ENCODE measurements around the gene PUDP. TPM values are rescaled to one million over a fixed set of nuclear protein-coding genes. Genes with fewer than 3 reads are reported as not detected.
"Not testable (repeated sequence)": the region's sequence is repeated elsewhere in the genome, so short reads cannot be mapped to it uniquely, and the experiment has no call there.

The PUDP gene
- total RNA-seq, 3 donors from 2014 or later = 27.1 to 36.6 (median 28.1) TPM

DNA sequence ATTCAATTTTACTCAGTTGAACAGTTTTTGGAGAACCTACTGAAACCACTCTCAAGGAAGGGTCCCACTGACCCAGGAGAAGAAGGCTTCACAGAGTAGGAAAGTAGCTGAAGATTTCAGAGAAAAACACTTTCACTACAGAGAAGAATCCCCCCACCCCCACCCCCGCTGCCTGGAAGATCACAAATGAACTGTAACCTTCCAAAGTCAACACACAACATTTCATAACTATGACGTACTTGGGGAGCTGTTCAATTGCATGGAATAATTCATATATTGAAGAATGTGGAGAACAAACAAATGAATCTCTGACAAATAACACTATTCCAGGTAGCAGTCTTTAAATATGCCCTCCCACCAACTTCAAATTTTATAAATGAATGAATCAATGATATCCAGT, 86.5 kb downstream of the PUDP start:
- no peak overlapping the region for H3K4me3 Mint-ChIP-seq
- no peak for ATAC-seq

DNA sequence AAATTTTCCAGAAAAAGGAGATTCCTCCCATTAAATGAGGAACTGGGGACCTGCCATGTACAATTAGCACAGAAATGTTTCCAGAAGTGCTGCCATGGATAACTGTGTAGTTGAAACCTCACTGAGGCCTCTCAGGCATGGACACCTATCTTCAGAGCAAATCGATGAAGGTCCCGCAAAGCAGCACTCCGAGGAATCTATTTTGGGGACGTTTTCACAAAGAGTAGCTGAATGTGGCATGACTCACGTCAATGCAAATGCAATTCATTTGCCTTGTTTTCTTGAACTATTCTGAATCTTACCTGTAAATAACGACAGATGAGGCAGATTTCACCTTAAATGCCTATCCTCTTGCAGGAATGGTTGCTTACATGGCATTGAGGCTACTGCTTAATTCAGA, 87.5 kb downstream of the PUDP start:
- ATAC-seq (no peak), DNase-seq (no peak)
- Mint-ChIP-seq H3K4me1 (ENCODE audit: low read depth) (peaks cover 30% of the 10 kb centered on the region), H3K27me3 (ENCODE audit: low read depth) (no peaks in the 10 kb centered on the region), H3K9me3 (no peaks in the 10 kb centered on the region), H3K4me3 (no peak overlapping the region), H3K36me3 (ENCODE audit: insufficient read depth) (peaks cover 11% of the 10 kb centered on the region)

More for the DNA sequence above, 86.5 kb downstream of the PUDP start:
- DNase-seq = no peak
- Mint-ChIP-seq H3K27me3 (ENCODE audit: low read depth) (no peaks in the 10 kb centered on the region), H3K36me3 (ENCODE audit: insufficient read depth) (peaks cover 10% of the 10 kb centered on the region), H3K9me3 (no peaks in the 10 kb centered on the region), H3K4me1 (ENCODE audit: low read depth) (peaks cover 23% of the 10 kb centered on the region)

DNA sequence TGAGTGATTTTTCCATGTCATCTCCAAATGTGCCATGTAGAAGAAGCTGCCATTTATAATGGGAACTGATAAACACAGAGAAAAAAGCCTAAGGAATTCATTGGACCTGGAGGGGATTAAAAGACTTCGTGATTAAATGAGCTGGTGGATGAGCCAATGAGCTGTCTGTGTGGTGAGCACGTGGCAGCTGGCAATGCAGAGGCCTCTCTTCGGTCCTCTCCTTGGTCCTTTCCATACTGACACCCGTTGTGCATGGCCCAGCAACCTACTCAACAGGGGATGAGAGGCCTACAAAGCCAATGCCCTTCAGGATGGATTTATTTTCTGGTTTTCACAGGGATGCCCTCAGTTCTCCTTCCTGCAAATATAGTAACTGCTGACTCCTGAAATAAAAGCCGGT, 88.1 kb downstream of the PUDP start:
- no peaks in the 10 kb centered on the region for H3K27me3 Mint-ChIP-seq (ENCODE audit: low read depth)
- peaks cover 30% of the 10 kb centered on the region for H3K4me1 Mint-ChIP-seq (ENCODE audit: low read depth)
- H3K9me3 Mint-ChIP-seq = no peaks in the 10 kb centered on the region
- DNase-seq (no peak), ATAC-seq (no peak)
- H3K36me3 Mint-ChIP-seq (ENCODE audit: insufficient read depth) = peaks cover 11% of the 10 kb centered on the region
- no peak overlapping the region for H3K4me3 Mint-ChIP-seq

DNA sequence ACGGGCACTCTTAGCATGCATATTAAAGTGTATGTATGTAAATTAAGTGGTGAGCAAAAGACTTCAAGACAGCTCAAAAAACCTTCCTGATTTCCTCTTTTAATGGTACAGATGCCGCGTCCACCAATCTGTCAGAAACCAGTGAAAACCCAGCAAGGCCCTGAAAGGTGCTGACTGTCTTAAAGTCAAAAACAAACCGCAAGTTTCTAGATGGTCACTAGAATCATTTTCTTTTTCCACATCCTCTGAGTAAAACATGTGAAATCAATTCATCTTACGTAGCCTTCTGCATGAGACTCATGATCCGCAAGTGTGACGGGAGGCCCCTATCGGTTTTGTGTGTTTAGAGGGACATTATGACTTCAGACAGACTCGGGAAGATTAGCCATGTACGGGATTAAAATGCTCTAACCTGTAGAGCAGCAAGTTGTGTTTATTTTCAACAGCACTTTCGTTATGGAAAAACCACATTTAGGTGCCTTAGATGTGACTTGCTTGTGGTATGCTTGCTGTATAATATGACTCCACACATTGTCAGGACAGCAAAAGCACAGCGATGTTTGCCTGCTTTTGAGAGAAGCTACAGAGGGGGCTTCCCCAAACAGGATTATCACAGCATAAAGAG, 88.6 kb downstream of the PUDP start:
- H3K4me3 Mint-ChIP-seq = no peak overlapping the region
- H3K9me3 Mint-ChIP-seq = no peaks in the 10 kb centered on the region
- DNase-seq = no peak
- no peaks in the 10 kb centered on the region for H3K27me3 Mint-ChIP-seq (ENCODE audit: low read depth)
- H3K36me3 Mint-ChIP-seq (ENCODE audit: insufficient read depth) = peaks cover 11% of the 10 kb centered on the region
- peaks cover 30% of the 10 kb centered on the region for H3K4me1 Mint-ChIP-seq (ENCODE audit: low read depth)
- ATAC-seq = peak; percentile 80 to 83

DNA sequence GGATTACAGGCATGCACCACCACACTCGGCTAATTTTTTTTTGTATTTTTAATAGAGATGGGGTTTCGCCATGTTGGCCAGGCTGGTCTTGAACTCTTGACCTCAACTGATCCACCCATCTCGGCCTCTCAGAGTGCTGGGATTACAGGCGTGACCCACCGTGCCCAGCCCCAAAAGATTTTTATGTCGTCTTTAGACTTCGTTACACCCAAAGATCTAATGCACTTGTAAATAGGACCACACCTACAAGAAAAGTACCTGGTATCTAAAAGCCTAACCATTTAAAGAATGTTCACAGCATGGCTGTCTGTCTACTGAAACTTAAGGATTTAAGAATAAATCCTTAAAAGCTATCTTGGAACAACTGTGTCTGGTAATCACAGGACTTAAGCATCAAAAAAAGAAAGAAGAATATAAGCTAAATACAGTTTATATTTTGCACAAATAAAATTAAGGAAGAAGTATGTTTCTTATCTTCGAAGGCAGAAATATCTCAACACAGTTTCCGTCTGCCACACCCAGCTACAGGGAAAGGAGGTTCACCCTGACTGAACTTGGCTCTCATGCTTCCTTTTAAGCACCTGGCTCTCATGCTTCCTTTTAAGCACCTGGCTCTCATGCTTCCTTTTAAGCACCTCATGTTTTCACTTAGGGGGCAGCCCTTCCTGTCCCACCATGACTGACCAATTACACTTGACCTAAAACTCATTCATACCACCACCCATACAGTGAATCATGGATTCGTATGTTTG, 92.4 kb downstream of the PUDP start:
- no peak overlapping the region for H3K4me3 Mint-ChIP-seq
- no peaks in the 10 kb centered on the region for H3K27me3 Mint-ChIP-seq (ENCODE audit: low read depth)
- peaks cover 17% of the 10 kb centered on the region for H3K36me3 Mint-ChIP-seq (ENCODE audit: insufficient read depth)
- ATAC-seq (no peak), DNase-seq (no peak)
- no peaks in the 10 kb centered on the region for H3K9me3 Mint-ChIP-seq
- H3K4me1 Mint-ChIP-seq (ENCODE audit: low read depth) = peaks cover 23% of the 10 kb centered on the region

DNA sequence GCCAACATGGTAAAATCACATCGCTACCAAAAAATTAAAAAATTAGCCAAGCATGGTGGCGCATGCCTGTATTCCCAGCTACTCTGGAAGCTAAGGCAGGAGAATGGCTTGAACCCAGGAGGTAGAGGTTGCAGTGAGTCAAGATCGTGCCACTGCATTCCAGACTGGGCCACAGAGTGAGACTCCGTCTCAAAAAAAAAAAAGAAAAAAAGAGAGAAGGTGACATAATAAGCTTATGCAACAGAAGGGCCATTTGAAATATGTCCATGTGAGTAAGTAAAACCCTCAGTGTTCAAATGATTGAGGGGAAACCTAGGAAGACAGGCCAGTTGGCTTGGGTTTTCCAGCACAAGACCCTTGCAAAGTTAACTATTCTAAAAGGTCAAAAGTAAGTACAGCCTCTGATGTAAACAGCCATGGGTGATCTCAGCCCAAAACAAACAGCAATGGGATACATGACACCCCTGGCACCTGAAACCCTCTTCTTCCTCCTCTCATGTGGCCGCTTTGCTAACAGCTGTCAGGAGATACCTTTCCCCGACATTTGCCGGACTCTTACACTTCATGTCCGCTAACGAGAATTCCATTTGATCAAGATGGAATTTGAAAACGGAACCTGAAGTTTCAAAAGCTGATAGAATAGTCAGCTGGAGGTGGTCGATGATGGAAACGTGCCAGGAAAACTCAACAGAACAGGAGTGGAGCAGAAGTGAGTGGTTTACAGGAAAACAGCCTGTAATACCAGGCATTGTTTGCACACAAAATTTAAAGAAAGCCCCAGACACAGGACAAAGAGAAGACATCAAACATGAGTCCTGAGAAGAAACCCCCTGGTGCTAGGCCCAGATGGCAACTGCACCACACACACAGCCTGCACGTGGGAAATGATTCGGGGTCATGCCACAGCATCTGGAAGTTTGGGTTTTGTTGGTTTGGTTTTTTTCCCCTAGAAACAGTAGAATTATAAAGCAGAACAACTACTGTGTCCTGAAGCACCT, 93.4 kb downstream of the PUDP start:
- ATAC-seq (no peak), DNase-seq (no peak)
- Mint-ChIP-seq H3K4me1 (ENCODE audit: low read depth) (peaks cover 19% of the 10 kb centered on the region), H3K4me3 (no peak overlapping the region), H3K27me3 (ENCODE audit: low read depth) (no peaks in the 10 kb centered on the region), H3K36me3 (ENCODE audit: insufficient read depth) (peaks cover 24% of the 10 kb centered on the region), H3K9me3 (no peaks in the 10 kb centered on the region)

DNA sequence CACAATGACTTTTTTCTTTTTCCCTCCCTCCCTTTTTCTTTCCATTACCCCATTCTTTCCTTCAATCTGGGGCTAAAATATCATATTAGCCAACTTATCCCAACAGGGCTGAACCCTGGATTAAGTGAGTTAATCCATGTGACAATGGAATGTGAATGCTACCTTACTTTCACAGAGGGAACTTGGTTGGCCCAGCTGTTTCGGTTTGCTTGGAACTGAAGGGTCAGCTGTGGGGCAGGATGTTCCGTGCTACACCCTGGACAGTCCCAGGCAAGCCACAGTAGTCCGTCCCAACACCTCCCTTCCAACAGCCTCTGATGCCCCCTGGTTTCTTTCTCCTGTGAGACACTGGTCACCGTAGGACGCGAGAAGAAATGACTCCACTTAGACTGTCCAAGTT, 95.4 kb downstream of the PUDP start:
- no peak for DNase-seq
- Mint-ChIP-seq H3K36me3 (ENCODE audit: insufficient read depth) (peaks cover 30% of the 10 kb centered on the region), H3K4me3 (no peak overlapping the region), H3K4me1 (ENCODE audit: low read depth) (peaks cover 11% of the 10 kb centered on the region), H3K9me3 (no peaks in the 10 kb centered on the region), H3K27me3 (ENCODE audit: low read depth) (no peaks in the 10 kb centered on the region)
- ATAC-seq = no peak

DNA sequence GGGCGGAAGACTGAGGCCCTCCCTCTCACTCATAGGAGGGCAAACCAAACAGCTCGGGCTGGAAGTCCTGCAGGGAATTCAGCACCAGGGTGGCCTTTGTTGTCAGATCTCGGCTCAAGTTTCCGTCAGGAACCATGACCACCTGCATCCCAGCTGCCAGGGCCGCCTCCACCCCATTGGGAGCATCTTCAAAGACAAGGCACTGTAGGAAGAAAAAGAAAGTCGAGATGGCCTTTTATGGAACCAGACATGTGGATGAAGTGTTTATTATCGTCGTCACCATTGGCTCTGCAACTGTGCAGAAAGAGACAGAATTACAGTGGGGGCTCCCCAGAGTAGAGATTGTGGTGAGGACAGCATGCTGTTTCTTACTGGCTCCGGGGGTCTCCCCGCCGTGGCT, 97.7 kb downstream of the PUDP start:
- H3K27me3 Mint-ChIP-seq (ENCODE audit: low read depth) = no peaks in the 10 kb centered on the region
- DNase-seq = no peak
- H3K4me1 Mint-ChIP-seq (ENCODE audit: low read depth) = no peaks in the 10 kb centered on the region
- no peak overlapping the region for H3K4me3 Mint-ChIP-seq
- no peak for ATAC-seq
- peaks cover 21% of the 10 kb centered on the region for H3K36me3 Mint-ChIP-seq (ENCODE audit: insufficient read depth)
- no peaks in the 10 kb centered on the region for H3K9me3 Mint-ChIP-seq

DNA sequence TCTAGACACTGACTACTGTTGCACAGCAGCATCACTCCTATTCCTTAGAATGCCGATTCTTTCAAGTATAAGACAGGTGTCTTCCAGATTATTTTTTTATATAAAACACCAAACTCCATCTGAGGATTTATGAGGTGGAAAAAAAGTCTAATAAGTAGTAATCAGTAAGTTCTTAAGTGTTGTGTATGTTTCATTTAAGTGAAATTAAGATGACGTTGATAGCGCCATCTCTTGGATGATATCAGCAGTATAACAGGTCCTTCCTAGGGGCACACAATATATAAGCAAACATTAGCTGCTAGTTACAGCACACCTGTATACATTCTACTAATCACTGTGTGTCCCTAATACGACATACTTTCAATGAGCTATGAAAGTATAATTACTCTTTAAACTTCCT, 100.0 kb downstream of the PUDP start:
- peaks cover 21% of the 10 kb centered on the region for H3K36me3 Mint-ChIP-seq (ENCODE audit: insufficient read depth)
- no peak for DNase-seq
- no peaks in the 10 kb centered on the region for H3K27me3 Mint-ChIP-seq (ENCODE audit: low read depth)
- no peaks in the 10 kb centered on the region for H3K9me3 Mint-ChIP-seq
- H3K4me3 Mint-ChIP-seq = no peak overlapping the region
- no peaks in the 10 kb centered on the region for H3K4me1 Mint-ChIP-seq (ENCODE audit: low read depth)
- ATAC-seq = no peak

DNA sequence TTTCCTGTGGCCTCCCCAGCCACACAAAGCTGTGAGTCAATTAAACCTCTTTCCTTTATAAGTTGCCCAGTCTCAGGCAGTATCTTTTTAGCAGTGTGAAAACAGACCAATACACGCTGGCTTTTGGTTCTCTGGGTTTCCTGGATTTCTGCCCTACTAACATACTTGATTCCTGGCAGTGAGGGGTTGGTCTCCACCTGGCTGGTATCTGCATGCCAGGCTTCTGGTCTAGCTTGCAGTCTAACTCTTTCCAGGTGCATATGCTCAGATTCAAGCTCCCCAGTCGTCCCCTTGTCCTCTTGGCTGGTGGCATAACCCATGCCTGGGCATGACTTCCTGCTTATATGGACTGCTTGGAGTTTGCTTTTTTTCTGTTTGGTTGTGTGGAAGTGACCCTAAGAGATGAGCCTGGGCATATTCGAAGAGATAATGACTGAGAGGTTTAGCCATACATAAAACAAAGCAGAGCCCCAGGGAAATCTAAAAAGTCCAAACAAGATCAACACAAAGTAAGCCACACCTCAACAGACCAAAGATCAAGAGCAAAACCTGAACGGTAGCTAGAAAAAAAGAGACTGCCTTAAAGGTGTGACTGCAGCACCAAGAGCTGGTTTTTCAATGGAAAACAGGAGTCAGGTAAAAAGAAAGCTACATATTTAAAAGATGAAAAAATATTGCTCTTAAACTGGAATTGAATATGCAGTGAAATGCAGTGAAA, 102.6 kb downstream of the PUDP start:
- DNase-seq (no peak), ATAC-seq (no peak)
- Mint-ChIP-seq H3K27me3 (ENCODE audit: low read depth) (no peaks in the 10 kb centered on the region), H3K36me3 (ENCODE audit: insufficient read depth) (peaks cover 20% of the 10 kb centered on the region), H3K4me3 (no peak overlapping the region), H3K4me1 (ENCODE audit: low read depth) (no peaks in the 10 kb centered on the region), H3K9me3 (no peaks in the 10 kb centered on the region)

DNA sequence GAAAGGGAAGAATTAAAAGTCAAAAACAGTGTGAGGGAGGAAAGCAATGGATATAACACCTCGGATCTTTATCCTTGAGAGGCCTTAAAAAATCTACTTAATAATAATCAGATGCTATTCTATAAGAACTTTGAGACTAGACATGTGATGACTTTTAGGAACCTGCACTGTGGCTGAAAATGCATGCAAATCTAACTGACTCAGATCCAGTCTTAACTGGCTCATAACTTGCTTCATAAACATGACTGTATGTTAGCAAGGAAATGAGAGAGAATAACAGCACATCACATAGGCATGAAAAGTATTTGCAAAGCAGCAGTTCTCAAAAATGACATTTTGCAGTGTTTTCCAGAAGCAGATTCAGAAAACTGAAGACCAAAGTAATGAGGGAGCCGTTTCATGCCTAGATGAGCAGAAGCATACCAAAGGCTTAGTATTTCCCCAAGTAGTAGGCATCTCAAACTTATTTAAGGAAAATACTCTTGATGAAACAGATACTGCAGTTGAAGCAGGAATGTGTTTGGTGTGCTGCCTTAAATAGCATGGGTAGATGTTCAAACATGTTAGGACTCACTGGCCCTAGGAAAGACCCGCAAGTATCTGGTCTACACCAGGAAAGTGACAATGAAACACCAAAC, 104.0 kb downstream of the PUDP start:
- H3K27me3 Mint-ChIP-seq (ENCODE audit: low read depth); H3K4me1 Mint-ChIP-seq (ENCODE audit: low read depth); H3K4me3 Mint-ChIP-seq; ATAC-seq; DNase-seq; H3K36me3 Mint-ChIP-seq (ENCODE audit: insufficient read depth); H3K9me3 Mint-ChIP-seq: not testable (repeated sequence)

DNA sequence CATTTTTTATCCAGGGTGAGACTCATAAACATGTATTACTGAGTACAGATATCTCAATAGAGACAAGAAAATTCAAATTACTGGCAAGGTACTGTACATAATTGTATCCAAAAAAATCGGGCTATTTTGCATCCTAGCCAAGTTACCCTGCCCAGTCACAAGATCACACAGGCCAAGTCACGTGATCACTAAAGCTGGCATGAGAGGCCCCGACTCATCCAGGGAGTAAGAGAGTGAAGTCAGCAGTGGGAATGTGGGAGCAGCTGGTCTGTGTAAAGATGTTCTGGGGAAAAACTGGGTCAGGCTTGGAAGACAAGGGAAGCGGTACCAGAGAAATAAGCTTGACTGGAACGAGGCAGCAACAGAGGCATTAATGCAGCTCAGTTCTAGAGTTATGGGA, 119.7 kb downstream of the PUDP start:
- ATAC-seq = no peak
- Mint-ChIP-seq H3K4me3 (no peak overlapping the region), H3K4me1 (ENCODE audit: low read depth) (no peaks in the 10 kb centered on the region), H3K36me3 (ENCODE audit: insufficient read depth) (no peaks in the 10 kb centered on the region), H3K9me3 (no peaks in the 10 kb centered on the region), H3K27me3 (ENCODE audit: low read depth) (no peaks in the 10 kb centered on the region)
- no peak for DNase-seq

DNA sequence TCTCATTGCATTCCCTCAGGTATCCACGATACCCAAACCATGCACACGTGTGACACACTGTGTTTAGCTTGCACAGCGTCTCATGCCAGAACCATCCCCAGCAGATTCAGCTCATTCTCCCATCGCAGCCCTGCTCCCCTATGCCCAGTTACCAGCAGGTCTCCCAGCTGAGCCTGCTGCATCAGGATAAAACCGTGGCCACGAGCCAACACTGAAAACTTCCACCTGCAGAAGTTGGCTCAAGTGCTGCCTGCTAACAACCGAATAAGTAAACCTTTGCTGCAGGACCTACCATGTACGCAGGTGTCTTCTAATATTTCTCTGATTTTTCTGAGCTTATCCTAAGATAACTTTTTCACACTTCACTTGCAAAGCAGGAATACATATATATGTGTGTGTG, 120.9 kb downstream of the PUDP start:
- no peaks in the 10 kb centered on the region for H3K4me1 Mint-ChIP-seq (ENCODE audit: low read depth)
- no peak for DNase-seq
- H3K4me3 Mint-ChIP-seq = no peak overlapping the region
- no peaks in the 10 kb centered on the region for H3K36me3 Mint-ChIP-seq (ENCODE audit: insufficient read depth)
- no peaks in the 10 kb centered on the region for H3K27me3 Mint-ChIP-seq (ENCODE audit: low read depth)
- no peak for ATAC-seq
- no peaks in the 10 kb centered on the region for H3K9me3 Mint-ChIP-seq

DNA sequence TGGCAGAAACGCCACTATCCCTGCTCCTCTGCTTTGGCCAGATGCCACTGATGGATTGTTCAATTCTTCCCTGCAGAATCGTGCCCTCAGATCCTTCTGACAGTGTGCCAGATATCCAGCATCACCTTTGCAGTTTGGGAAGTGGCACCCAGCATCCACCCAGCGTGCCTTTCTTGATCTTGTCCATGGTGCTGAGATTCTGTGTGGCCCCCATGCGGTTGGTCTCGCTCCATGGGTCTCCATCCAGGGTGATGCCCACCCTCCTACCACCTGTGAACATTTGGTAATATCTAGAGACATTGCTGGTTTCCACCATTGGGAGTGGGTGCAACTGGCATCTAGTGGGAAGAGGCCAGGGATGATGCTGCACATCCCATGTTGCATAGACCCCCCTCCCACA, 121.6 kb downstream of the PUDP start:
- not testable (repeated sequence) for H3K27me3 Mint-ChIP-seq (ENCODE audit: low read depth); H3K9me3 Mint-ChIP-seq; H3K4me1 Mint-ChIP-seq (ENCODE audit: low read depth); H3K4me3 Mint-ChIP-seq; DNase-seq; ATAC-seq; H3K36me3 Mint-ChIP-seq (ENCODE audit: insufficient read depth)
